ENCODE data around the gene LRRC4. TPM values are rescaled to one million over a fixed set of nuclear protein-coding genes. Genes with fewer than 3 reads are reported as not detected.

LRRC4 gene
- not detected for total RNA-seq

DNA sequence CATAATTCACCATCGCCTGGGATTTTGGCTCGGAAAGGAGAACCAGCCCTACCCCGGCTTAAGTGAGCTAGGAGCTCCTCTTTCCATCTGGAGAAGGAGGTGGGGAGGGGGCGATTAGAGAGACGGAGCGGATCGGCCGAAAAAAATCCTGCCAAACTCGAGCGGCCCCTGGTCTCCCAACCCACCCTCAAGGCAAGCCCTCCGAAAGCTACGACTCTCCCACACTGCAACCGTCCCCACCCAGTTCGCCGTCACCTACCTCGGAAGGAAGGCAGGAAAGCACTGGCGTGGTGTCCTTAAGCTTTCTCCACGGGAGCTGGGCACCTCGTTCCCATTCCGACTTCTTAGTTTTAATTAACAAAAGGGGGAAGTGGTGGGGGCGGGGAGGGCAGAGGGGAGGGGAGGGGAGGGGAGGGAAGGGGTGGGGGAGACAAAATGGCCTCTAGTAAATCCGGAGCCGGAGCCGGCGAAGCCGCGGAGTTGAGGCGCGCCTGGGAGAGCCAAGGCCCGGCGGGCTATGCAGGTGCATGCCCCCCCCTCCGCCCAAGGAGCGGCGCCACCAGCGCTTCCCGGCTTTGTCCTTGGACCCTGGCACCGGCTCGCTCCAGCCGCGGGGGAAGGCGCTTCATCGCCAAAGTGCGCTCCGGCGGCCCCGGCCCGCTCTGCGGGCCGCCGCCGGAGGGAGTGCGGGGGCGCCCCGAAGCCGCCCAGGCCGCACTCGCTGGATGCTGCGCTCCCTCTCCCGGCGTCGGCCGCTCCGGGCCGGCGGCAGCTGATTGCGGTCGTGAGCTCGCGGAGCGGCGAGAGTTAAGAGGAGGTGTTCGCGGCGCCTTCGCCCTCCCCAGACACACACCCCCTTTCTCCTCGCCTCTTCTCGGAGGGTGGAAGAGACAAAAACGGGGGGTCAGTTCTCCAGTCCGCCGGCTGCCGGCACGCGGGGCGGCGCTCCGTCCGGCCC, at the start of gene LRRC4:
Gene LRRC4, minus strand, starts transcription at position 784 of the 958 bp plus-strand sequence. CDS start 797 bp downstream, outside the sequence.
- ChIA-PET CTCF (interaction anchor here (1.0 to 2.0 kb wide), 5 partner anchors 10 to 321 kb away, joined by 3 to 4 read pairs (median 4); no protein-coding TSS in a partner anchor), POLR2A (no interaction called here)
- H3K9me3 Mint-ChIP-seq: no peaks in the 10 kb centered on the region
- no peak within 1 kb of the TSS for H3K27ac Mint-ChIP-seq
- DNase-seq: peak; percentile 43
- H3K27me3 Mint-ChIP-seq: peaks cover 1% of the 10 kb centered on the region
- peak; percentile 26 for ATAC-seq
- peaks cover 9% of the 10 kb centered on the region for H3K4me1 Mint-ChIP-seq (ENCODE audit: low read depth)
- peaks cover 13% of the 10 kb centered on the region for H3K36me3 Mint-ChIP-seq (ENCODE audit: low read depth)
- intact Hi-C loops (cut with micrococcal nuclease): loop anchor here (10.0 kb wide), 1 partner anchor 174 kb away; no protein-coding TSS in a partner anchor
- TF ChIP-seq, protein P1, sequence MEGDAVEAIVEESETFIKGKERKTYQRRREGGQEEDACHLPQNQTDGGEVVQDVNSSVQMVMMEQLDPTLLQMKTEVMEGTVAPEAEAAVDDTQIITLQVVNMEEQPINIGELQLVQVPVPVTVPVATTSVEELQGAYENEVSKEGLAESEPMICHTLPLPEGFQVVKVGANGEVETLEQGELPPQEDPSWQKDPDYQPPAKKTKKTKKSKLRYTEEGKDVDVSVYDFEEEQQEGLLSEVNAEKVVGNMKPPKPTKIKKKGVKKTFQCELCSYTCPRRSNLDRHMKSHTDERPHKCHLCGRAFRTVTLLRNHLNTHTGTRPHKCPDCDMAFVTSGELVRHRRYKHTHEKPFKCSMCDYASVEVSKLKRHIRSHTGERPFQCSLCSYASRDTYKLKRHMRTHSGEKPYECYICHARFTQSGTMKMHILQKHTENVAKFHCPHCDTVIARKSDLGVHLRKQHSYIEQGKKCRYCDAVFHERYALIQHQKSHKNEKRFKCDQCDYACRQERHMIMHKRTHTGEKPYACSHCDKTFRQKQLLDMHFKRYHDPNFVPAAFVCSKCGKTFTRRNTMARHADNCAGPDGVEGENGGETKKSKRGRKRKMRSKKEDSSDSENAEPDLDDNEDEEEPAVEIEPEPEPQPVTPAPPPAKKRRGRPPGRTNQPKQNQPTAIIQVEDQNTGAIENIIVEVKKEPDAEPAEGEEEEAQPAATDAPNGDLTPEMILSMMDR (IDR thresholded peaks at IDR 0.05): no peak
- H3K4me3 Mint-ChIP-seq: peak within 1 kb of the TSS; percentile 70

DNA sequence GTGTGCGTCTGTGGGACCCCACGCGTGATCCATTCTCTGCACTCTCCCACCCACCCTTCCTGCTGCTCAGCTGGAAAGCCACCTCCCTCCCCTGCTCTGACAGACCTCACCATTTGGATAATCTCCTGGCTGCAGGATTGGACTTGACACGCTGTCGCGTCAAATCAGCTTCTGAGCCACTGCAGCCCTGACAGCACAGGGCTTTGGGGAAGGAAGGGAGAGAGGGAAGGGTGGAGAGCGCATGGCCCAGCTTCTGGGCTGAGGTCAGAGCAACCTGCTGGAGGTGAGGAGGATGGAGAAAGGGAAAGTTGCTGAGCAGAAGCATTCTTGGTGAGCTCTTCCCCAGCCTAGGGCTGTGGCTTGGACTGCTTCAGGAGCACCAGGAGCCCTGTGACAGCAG, 48.9 kb upstream of the LRRC4 start:
- POLR2A ChIA-PET: no interaction called here
- intact Hi-C loops (cut with micrococcal nuclease): no loop called here
- TF ChIP-seq, protein P1 (IDR thresholded peaks at IDR 0.05): no peak

DNA sequence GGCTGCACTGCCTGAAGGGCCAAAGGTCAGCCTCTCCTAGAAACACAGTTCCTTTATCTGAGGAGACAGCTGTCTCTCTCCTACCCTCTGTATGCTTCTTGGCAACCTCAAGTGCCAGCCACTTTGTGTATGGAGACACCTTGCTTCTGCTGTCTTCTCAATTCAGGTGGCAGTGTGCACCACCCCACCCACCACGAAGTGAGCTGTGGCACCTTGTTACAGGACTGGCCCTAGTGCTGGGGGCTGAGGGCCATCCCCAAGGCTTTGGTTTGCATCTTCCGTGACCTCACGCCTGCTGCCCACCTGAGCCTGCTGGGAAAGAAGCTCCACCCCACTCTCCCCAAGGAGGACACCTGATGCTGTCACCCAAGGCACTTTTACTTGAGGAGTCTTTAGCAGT, 47.1 kb upstream of the LRRC4 start:
- CTCF ChIA-PET: interaction anchor here (1.2 kb wide), 1 partner anchor 14 kb away, joined by 3 read pairs; no protein-coding TSS in a partner anchor
- POLR2A ChIA-PET: interaction anchor here (0.5 kb wide), 1 partner anchor 31 kb away, joined by 5 read pairs; no protein-coding TSS in a partner anchor
- no peaks in the 10 kb centered on the region for H3K4me1 Mint-ChIP-seq (ENCODE audit: low read depth)

More for the DNA sequence above, 48.9 kb upstream of the LRRC4 start:
- H3K36me3 Mint-ChIP-seq (ENCODE audit: low read depth): peaks cover 14% of the 10 kb centered on the region
- CTCF ChIA-PET: no interaction called here
- no peaks in the 10 kb centered on the region for H3K27me3 Mint-ChIP-seq
- no peaks in the 10 kb centered on the region for H3K4me1 Mint-ChIP-seq (ENCODE audit: low read depth)
- H3K9me3 Mint-ChIP-seq: no peaks in the 10 kb centered on the region
- H3K27ac Mint-ChIP-seq: no peak overlapping the region
- no peak overlapping the region for H3K4me3 Mint-ChIP-seq
- ATAC-seq: no peak
- DNase-seq: no peak

GRCh38 chr7:128076796-128077271, 45.6 kb upstream of the LRRC4 start:
- TF ChIP-seq, protein P1 (IDR thresholded peaks at IDR 0.05): no peak
- intact Hi-C loops (cut with micrococcal nuclease): no loop called here
- no peaks in the 10 kb centered on the region for H3K9me3 Mint-ChIP-seq
- H3K36me3 Mint-ChIP-seq (ENCODE audit: low read depth): peaks cover 9% of the 10 kb centered on the region
- no peak overlapping the region for H3K4me3 Mint-ChIP-seq
- no peak overlapping the region for H3K27ac Mint-ChIP-seq
- no peaks in the 10 kb centered on the region for H3K4me1 Mint-ChIP-seq (ENCODE audit: low read depth)
- ChIA-PET POLR2A (interaction anchor here (1.3 kb wide), 1 partner anchor 32 kb away, joined by 3 read pairs; no protein-coding TSS in a partner anchor), CTCF (interaction anchor here (1.0 kb wide), 1 partner anchor 16 kb away, joined by 3 read pairs; no protein-coding TSS in a partner anchor)
- ATAC-seq (no peak), DNase-seq (no peak)
- no peaks in the 10 kb centered on the region for H3K27me3 Mint-ChIP-seq

More for the DNA sequence above, 47.1 kb upstream of the LRRC4 start:
- intact Hi-C loops (cut with micrococcal nuclease): no loop called here
- Mint-ChIP-seq H3K27ac (no peak overlapping the region), H3K36me3 (ENCODE audit: low read depth) (peaks cover 9% of the 10 kb centered on the region), H3K4me3 (no peak overlapping the region), H3K9me3 (no peaks in the 10 kb centered on the region), H3K27me3 (no peaks in the 10 kb centered on the region)
- ATAC-seq (no peak), DNase-seq (no peak)
- TF ChIP-seq, protein P1 (IDR thresholded peaks at IDR 0.05): no peak
